ENCODE results near the gene CTDSP2.

CTDSP2 gene

GRCh38 chr12:57796996-57797395, 49.5 kb downstream of the CTDSP2 start:
- DNase-seq (ENCODE audit: insufficient read length, low spot score), result no peak
- no peak for FAIRE-seq
- no peak for TF ChIP-seq POLR2A (IDR thresholded peaks at IDR 0.05; ENCODE audit: low read depth, low read length)

DNA sequence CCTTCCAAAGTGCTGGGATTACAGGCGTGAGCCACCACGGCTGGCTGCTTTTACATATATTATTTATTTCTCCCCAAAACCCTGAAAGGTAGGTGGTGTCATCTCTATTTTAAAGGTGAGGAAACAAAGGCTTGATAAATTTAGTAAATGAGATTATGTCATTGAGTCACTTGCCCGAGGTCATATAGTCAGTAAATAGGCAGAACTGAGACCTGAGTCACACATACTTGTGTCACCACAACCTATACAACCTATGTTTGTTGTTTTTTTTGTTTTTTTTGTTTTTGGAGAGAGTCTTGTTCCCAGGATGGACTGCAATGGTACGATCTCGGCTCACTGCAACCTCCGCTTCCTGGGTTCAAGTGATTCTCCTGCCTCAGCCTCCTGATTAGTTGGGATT, 51.2 kb downstream of the CTDSP2 start:
- no peak for DNase-seq (ENCODE audit: insufficient read length, low spot score)
- no peak for FAIRE-seq
- TF ChIP-seq POLR2A (IDR thresholded peaks at IDR 0.05; ENCODE audit: low read depth, low read length), result no peak

- no peak for TF ChIP-seq POLR2A (IDR thresholded peaks at IDR 0.05; ENCODE audit: low read depth, low read length)
- FAIRE-seq (peak; percentile 83), DNase-seq (ENCODE audit: insufficient read length, low spot score) (peak; percentile 40)
These were observed 52.6 kb downstream of the CTDSP2 start for GRCh38 chr12:57793920-57794319.

GRCh38 chr12:57783861-57784260, 62.7 kb downstream of the CTDSP2 start:
- FAIRE-seq (no peak), DNase-seq (ENCODE audit: insufficient read length, low spot score) (no peak)
- no peak for TF ChIP-seq POLR2A (IDR thresholded peaks at IDR 0.05; ENCODE audit: low read depth, low read length)

- TF ChIP-seq POLR2A (IDR thresholded peaks at IDR 0.05; ENCODE audit: low read depth, low read length), result no peak
- FAIRE-seq, result no peak
- no peak for DNase-seq (ENCODE audit: insufficient read length, low spot score)
These were observed 63.1 kb downstream of the CTDSP2 start for GRCh38 chr12:57783466-57783801.

DNA sequence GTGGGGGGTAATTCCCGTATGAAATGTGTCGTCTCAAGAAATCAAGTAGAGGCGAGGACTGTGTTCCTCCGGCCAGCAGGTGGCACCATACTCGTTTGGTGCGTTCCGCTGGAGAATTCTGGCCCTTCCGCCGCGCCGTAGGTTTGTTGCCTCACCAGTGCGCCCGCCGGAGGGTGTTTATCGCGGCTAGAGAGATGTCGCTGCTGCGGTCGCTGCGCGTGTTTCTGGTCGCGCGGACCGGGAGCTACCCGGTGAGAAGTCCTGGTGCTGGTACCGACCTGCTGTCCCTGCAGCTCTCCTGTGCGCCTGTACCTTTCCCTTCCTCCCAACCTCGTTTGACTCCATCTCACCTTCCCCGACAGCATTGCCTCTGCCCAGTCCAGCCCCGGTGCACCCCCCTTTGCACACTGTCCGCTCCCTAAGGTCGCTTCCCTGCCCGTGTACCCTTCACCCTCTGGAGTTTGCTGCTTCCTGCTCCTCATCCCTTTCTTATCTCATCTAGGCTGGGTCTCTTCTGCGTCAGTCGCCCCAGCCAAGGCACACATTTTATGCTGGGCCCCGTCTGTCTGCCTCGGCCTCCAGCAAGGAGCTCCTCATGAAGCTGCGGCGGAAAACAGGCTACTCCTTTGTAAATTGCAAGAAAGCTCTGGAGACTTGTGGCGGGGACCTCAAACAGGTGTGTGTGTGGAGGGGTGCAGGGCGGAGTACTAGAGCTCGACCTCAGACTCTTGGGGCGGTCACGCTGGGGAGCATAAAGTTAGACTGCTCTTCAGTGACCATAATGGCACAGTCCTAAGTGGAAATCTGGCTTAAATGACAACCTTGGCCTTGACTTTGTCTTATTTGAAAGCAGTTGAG, 63.7 kb downstream of the CTDSP2 start, which contains the start of gene TSFM:
Gene TSFM, plus strand, starts transcription at position 180 of the 858 bp plus-strand sequence. Its CDS starts 15 bp downstream, at position 195.
- peak; percentile 84 for FAIRE-seq
- peak; percentile 70; the same call in 1 of the 2 replicates for TF ChIP-seq POLR2A (IDR thresholded peaks at IDR 0.05; ENCODE audit: low read depth, low read length)
- DNase-seq (ENCODE audit: insufficient read length, low spot score), result peak; percentile 65

DNA sequence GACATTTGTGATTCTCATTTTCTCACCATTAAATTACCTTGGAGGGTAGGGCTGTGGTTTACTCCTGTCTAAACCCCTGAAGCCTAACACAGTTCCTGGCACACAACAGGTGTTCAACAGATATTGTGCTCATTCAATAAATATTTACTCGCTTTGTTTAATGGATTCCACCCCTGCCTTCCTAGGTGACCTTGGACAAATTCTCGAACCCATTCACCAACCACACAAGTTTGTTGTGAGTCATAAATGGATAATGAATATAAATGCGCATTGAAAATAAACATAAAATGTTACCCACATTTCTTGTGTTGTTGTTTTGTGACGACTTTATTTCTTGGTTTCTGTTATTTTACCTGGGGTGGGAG, 64.3 kb downstream of the CTDSP2 start:
- FAIRE-seq (no peak), DNase-seq (ENCODE audit: insufficient read length, low spot score) (no peak)
- no peak for TF ChIP-seq POLR2A (IDR thresholded peaks at IDR 0.05; ENCODE audit: low read depth, low read length)

- FAIRE-seq, result no peak
- no peak for TF ChIP-seq POLR2A (IDR thresholded peaks at IDR 0.05; ENCODE audit: low read depth, low read length)
- no peak for DNase-seq (ENCODE audit: insufficient read length, low spot score)
These were observed 64.7 kb downstream of the CTDSP2 start for GRCh38 chr12:57781801-57782200.

DNA sequence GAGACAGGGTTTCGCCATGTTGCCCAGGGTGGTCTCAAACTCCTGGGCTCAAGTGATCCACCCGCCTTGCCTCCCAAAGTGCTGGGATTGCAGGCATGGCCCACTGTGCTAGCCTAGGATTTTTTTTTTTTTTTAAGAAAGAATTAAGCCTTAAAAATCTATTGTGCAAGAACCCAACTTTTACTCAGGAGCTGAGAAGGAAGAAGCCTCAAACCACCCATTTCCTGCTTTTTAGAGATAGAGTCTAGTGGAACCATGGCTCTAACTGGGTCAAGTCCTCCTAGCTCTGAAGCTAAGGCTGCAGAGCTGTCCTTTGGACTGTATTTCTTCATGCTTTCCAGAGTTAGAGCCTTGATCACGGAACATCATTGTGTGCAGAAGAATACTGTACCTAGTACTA, 65.3 kb downstream of the CTDSP2 start:
- no peak for FAIRE-seq
- DNase-seq (ENCODE audit: insufficient read length, low spot score), result no peak
- TF ChIP-seq POLR2A (IDR thresholded peaks at IDR 0.05; ENCODE audit: low read depth, low read length), result no peak

DNA sequence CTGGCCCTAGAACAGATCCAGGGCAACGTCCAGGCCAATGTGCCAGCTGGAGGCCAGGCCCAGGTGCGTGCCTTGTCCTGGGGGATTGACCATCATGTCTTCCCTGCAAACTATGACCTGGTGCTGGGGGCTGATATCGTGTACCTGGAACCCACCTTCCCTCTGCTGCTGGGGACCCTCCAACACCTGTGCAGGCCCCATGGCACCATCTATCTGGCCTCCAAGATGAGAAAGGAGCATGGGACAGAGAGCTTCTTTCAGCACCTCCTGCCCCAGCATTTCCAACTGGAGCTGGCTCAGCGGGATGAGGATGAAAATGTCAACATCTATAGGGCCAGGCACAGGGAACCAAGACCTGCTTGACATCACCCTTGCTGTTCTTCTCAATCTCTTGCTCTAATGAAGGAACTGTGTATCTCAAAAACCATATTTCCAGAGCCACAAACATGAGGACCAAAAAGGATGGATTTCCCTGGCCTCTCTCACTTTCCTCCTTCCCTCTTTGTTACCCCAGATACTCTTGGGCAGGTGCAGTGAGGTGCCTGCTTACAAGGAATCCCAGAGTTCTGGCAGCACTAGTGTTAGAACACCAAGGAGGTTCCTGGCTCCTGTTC, 66.1 kb downstream of the CTDSP2 start:
- no peak for TF ChIP-seq POLR2A (IDR thresholded peaks at IDR 0.05; ENCODE audit: low read depth, low read length)
- FAIRE-seq (no peak), DNase-seq (ENCODE audit: insufficient read length, low spot score) (no peak)

DNA sequence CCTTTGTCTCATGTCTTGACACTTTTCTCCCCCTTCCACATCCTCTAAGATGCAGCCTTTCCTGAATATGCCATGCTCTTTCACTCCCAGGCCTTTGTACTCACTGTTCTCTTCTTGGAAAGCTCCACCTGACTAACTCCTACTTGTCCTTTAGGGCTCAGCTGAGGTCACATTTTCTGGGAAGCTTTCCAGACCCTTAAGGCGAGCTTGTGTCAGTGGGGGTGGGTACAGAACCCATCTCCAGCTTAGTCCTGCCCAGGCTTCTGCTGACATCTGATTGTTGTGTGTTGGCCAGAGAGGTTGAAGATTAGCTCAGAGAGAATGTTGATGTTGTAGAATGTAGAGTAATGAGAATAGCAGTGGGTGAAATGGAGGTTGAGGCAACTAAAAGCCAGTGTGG, 66.8 kb downstream of the CTDSP2 start:
- FAIRE-seq, result no peak
- DNase-seq (ENCODE audit: insufficient read length, low spot score), result no peak
- TF ChIP-seq POLR2A (IDR thresholded peaks at IDR 0.05; ENCODE audit: low read depth, low read length), result no peak

DNA sequence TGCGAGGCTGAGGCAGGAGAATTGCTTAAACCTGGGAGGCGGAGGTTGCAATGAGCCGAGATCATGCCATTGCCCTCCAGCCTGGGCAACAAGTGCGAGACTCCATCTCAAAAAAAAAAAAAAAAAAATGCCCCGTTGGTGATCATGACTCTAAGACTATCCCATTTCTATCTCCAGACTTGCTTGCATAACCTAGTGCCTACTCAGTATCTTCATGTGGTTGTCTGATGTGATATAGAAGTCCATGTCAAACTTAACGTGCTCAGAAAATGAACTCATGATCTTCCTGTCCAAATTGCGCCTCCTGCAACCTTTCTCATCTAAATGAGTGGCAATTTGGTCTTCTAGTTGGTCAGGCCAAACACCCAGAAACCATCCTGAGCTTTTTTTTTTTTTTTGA, 68.6 kb downstream of the CTDSP2 start:
- FAIRE-seq, result no peak

GRCh38 chr12:57777367-57777766, 69.2 kb downstream of the CTDSP2 start:
- DNase-seq (ENCODE audit: insufficient read length, low spot score) (no peak), FAIRE-seq (no peak)
- no peak for TF ChIP-seq POLR2A (IDR thresholded peaks at IDR 0.05; ENCODE audit: low read depth, low read length)

More for the DNA sequence above, 68.6 kb downstream of the CTDSP2 start:
- TF ChIP-seq POLR2A (IDR thresholded peaks at IDR 0.05; ENCODE audit: low read depth, low read length), result no peak
- no peak for DNase-seq (ENCODE audit: insufficient read length, low spot score)

- DNase-seq (ENCODE audit: insufficient read length, low spot score), result no peak
- no peak for FAIRE-seq
- TF ChIP-seq POLR2A (IDR thresholded peaks at IDR 0.05; ENCODE audit: low read depth, low read length), result no peak
These were observed 70.3 kb downstream of the CTDSP2 start for GRCh38 chr12:57776247-57776587.

All from H54 (cell line).